PFSK-1 (cell line): ENCODE data around the gene NYAP1.

Source experiments
- FOXP2 ChIP-seq: optimal IDR thresholded peaks from 2 replicates; pipeline ENCODE3; 2011; ENCODE audit warnings: borderline replicate concordance, control low read depth, inconsistent platforms; ENCODE audit not compliant: insufficient read depth; ENCODE audit errors: extremely low read length, extremely low read depth
- POLR2AphosphoS5 ChIP-seq: IDR thresholded peaks from 2 replicates; pipeline ENCODE4 v1.6.1; 2012; ENCODE audit warnings: low read depth, mild to moderate bottlenecking, control low read depth, low read length, moderate library complexity
- REST ChIP-seq, 2 experiments: IDR thresholded peaks; 2 replicates each; pipeline versions ENCODE4 v1.6.1 to v1.8.0; 2011 to 2012; ENCODE audit warnings: low read depth in 2 of 2, low read length in 2 of 2, control low read depth in 1 of 2, inconsistent platforms in 1 of 2, mild to moderate bottlenecking in 1 of 2, moderate library complexity in 1 of 2; ENCODE audit not compliant: insufficient read depth in 1 of 2
- SIN3A ChIP-seq: IDR thresholded peaks from 2 replicates; pipeline ENCODE4 v1.6.1; 2012; ENCODE audit warnings: mild to moderate bottlenecking, low read length, moderate library complexity, borderline replicate concordance; ENCODE audit not compliant: insufficient read depth
- TAF1 ChIP-seq: IDR thresholded peaks from 2 replicates; pipeline ENCODE4 v1.6.1; 2012; ENCODE audit warnings: low read length, control low read depth, borderline replicate concordance; ENCODE audit not compliant: insufficient read depth

The NYAP1 gene

GRCh38 chr7:100482728-100483089 lies 1.0 kb upstream of the NYAP1 start:
- TF ChIP-seq SIN3A (no peak), REST (IDR thresholded peaks at IDR 0.05; ENCODE audit: insufficient read depth in 1 of 2, low read depth in 2 of 2, low read length in 2 of 2) (no peak), FOXP2 (no peak), TAF1 (no peak), POLR2AphosphoS5 (no peak)

GRCh38 chr7:100483090-100483721 lies 521 bp upstream of the NYAP1 start:
- TF ChIP-seq REST (IDR thresholded peaks at IDR 0.05; ENCODE audit: insufficient read depth in 1 of 2, low read depth in 2 of 2, low read length in 2 of 2): no peak
- no peak for TF ChIP-seq FOXP2
- TF ChIP-seq TAF1: no peak
- TF ChIP-seq SIN3A: no peak
- TF ChIP-seq POLR2AphosphoS5: no peak

GRCh38 chr7:100484673-100485045 lies 932 bp downstream of the NYAP1 start:
- TF ChIP-seq TAF1 (no peak), POLR2AphosphoS5 (no peak), REST (IDR thresholded peaks at IDR 0.05; ENCODE audit: insufficient read depth in 1 of 2, low read depth in 2 of 2, low read length in 2 of 2) (no peak), FOXP2 (no peak), SIN3A (no peak)

GRCh38 chr7:100485471-100485876 lies 1.7 kb downstream of the NYAP1 start:
- TF ChIP-seq FOXP2: no peak

- TF ChIP-seq POLR2AphosphoS5: no peak
- no peak for TF ChIP-seq FOXP2
- no peak for TF ChIP-seq TAF1
- TF ChIP-seq SIN3A: no peak
- no peak for TF ChIP-seq REST (IDR thresholded peaks at IDR 0.05; ENCODE audit: insufficient read depth in 1 of 2, low read depth in 2 of 2, low read length in 2 of 2)
Measured at GRCh38 chr7:100486111-100486636, 2.4 kb downstream of the NYAP1 start.
